ENCODE measurements around the gene SHROOM3. TPM values are rescaled to one million over a fixed set of nuclear protein-coding genes. Genes with fewer than 3 reads are reported as not detected.

The SHROOM3 gene
- total and polyA plus RNA-seq, 2 experiments from 2014 or later, result 11.3 to 73.5 TPM

GRCh38 chr4:76679691-76680090 is 244.7 kb downstream of the SHROOM3 start (continued):
- no peak for TF ChIP-seq ZNF462 (CRISPR knock-in tag; IDR thresholded peaks at IDR 0.05)
- TF ChIP-seq STAT1 (IDR thresholded peaks at IDR 0.05; ENCODE audit: unreplicated experiment), result no peak
- TF ChIP-seq EZH2 (IDR thresholded peaks at IDR 0.05; ENCODE audit: low read depth, unreplicated experiment), result no peak
- no peak for TF ChIP-seq REST (IDR thresholded peaks at IDR 0.05; ENCODE audit: unreplicated experiment)
- no peak for TF ChIP-seq ZNF114 (CRISPR knock-in tag; IDR thresholded peaks at IDR 0.05)
- TF ChIP-seq POLR2AphosphoS5 (IDR thresholded peaks at IDR 0.05; ENCODE audit: low read depth), result no peak
- TF ChIP-seq CTCF (conservative IDR thresholded peaks at IDR 0.05; ENCODE audit: low read depth in 2 of 2), result no peak
- TF ChIP-seq NANOG (IDR thresholded peaks at IDR 0.05; ENCODE audit: borderline replicate concordance), result no peak
- no peak for TF ChIP-seq JUNB (IDR thresholded peaks at IDR 0.05; ENCODE audit: unreplicated experiment)
- TF ChIP-seq CREB1 (CRISPR knock-in tag; IDR thresholded peaks at IDR 0.05; ENCODE audit: low read depth), result no peak
- TF ChIP-seq EZH2phosphoT487 (IDR thresholded peaks at IDR 0.05; ENCODE audit: unreplicated experiment), result no peak
- no peak for TF ChIP-seq ETS1 (IDR thresholded peaks at IDR 0.05)

All from GM23338 (cell line).